GM12873 (cell line): ENCODE data around the gene FXYD1.
A peak's percentile ranks its signal among the peaks of the same experiment; 100 is the strongest.

Experiments
- TF ChIP-seq, protein P1 (sequence below): IDR thresholded peaks from 2 replicates; pipeline ENCODE4 v1.5.1; 2012; ENCODE audit warnings: low read depth, mild to moderate bottlenecking, moderate library complexity, low read length, control low read depth; ENCODE audit not compliant: insufficient read depth; ENCODE audit errors: missing control alignments

FXYD1 gene

DNA sequence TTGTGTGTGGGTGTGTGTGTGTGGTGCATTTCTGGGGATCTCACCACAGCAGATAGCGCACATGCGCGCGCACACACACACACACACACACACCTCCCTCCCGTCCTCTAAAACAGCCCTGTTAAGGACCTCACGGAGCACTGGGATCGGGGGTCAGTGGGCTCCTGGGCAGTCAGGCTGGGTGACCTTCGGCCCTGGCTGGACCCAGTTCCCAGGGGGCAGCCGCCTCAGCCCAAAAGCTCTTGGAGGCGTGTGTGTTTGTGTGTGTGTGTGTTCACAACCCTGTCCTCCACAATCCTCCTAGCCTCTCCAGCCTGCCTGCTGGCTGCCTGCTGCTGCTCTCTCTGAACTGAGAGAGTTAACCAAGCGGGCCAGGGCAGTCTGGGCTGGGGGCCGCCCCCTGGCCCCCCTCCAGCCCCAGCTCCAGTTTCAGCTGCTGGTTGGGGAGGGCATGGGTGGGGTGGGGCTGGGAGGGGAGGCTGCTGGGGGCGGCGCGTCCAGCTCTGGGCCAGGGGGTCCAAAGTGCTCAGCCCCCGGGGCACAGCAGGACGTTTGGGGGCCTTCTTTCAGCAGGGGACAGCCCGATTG, at the start of gene FXYD1:
TSS of gene FXYD1 (plus strand) at position 520 of the 588 bp plus-strand sequence. CDS start 1,256 bp downstream, outside the sequence.
- TF ChIP-seq, protein P1, sequence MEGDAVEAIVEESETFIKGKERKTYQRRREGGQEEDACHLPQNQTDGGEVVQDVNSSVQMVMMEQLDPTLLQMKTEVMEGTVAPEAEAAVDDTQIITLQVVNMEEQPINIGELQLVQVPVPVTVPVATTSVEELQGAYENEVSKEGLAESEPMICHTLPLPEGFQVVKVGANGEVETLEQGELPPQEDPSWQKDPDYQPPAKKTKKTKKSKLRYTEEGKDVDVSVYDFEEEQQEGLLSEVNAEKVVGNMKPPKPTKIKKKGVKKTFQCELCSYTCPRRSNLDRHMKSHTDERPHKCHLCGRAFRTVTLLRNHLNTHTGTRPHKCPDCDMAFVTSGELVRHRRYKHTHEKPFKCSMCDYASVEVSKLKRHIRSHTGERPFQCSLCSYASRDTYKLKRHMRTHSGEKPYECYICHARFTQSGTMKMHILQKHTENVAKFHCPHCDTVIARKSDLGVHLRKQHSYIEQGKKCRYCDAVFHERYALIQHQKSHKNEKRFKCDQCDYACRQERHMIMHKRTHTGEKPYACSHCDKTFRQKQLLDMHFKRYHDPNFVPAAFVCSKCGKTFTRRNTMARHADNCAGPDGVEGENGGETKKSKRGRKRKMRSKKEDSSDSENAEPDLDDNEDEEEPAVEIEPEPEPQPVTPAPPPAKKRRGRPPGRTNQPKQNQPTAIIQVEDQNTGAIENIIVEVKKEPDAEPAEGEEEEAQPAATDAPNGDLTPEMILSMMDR = no peak

DNA sequence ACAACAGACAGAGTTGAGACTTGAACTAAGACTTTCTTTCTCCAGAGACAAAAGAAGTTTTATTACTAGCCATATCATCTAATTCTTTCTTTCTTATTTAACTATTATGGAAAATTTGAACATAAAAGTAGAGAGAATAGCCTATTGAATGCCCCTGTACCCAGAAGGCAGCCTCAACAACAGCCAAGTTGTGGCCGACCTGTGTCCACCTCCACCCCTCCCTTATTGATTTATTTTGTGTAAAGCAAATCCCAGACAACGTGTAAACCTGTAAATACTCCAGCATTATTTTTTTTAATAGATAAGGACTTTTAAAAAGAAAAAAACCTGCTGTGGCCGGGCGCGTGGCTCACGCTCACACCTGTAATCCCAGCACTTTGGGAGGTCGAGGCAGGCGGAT, 49.1 kb upstream of the FXYD1 start:
- TF ChIP-seq, protein P1 = no peak

DNA sequence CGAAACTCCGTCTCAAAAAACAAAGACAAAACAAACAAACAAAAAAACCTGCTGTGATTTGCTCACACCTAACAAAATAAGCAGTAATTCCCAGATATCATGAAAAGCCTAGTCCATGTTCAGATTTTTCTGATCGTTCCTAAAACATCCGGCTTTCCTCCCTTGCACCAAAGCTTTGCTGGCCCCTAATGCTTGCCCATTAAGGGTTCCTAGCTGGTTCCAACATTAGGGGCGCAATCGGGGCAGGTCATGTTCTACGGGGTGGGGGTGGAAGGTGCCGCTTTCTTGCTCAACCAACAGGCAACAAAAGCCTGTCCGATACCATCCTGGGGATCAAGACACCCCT, 48.5 kb upstream of the FXYD1 start:
- TF ChIP-seq, protein P1 = no peak

DNA sequence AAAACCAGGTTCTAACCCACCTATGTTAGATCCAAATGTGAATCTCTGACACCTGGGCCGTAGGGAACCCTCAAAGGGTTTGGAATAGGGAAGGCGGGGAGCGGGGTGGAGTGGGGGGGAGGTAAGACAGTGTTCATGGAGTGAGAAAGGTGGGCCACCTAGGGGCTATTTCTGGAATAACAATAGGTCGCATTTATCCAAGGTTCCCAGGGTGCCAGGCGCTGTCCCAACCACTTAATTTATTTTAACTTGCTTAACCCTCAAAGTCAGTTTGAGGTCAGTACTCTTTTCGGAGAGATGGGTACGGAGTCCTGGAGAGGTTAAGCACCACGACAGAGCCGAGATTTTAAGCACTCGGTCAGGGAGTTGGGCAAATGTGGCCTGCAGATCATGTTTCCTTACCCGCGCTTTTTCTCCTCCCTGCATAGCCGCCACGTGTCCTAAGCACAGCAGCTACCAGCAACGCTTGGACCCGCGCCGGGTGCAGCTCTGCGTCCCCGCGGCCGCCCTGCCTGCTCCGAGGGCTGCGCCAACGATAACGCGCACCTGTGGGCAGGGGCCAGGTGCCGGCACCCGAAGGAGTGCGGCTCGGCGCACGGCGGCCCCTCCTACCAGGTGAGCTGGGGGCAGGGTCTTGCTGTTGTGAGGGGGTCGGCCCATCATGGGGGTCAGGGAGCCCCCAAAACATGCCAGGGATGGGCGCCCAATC, 48.0 kb upstream of the FXYD1 start:
- TF ChIP-seq, protein P1 = peak; percentile 65

DNA sequence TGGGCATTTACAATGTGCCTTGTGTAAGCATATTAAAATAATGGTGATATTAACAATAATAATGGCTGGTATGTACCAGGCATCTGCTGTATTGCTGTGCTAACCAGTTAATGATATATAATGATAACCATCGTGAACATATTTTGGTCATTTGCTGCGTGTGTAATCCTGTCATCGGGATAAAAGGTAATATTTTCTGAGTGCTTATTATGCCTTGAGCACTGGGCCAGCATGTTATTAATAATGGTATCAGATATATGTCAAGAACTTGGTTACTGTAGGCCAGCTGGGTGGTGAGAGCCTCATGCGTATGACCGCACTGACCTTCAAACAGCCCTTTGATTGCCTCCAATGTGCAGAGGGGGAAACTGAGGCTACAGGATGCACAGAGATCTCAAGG, 45.2 kb upstream of the FXYD1 start:
- TF ChIP-seq, protein P1 = no peak

DNA sequence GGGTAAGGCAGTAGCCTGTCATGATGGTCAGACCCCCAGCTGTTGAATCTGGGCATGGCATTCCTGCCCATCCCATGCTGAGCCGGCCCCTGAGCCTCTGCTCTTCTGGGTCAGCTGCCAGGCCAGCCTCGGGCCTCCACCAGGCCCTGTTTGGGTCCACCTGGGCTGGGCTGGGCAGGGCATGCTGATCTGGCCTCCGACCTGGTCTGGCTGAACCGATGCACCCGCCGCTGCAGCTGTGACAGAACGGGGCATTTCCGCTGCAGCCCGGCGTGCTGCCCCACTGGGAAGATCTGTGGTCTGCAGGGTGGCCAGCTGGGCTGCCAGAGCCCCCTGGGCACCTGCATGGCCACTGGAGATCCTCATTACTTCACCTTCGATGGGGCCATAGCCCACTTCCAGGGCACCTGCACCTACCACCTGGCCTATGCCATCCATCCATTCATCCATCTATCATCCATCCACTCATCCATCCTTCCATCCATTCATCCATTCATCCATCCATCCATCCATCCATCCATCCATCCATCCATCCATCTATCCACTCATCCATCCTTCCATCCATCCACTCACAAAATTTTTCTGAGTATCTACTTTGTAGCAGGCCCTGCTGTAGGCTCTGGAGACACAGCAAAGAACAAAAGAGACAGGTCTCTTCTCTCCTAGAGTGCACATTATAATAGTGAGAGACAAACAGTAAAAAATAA, 44.5 kb upstream of the FXYD1 start:
- TF ChIP-seq, protein P1 = no peak

DNA sequence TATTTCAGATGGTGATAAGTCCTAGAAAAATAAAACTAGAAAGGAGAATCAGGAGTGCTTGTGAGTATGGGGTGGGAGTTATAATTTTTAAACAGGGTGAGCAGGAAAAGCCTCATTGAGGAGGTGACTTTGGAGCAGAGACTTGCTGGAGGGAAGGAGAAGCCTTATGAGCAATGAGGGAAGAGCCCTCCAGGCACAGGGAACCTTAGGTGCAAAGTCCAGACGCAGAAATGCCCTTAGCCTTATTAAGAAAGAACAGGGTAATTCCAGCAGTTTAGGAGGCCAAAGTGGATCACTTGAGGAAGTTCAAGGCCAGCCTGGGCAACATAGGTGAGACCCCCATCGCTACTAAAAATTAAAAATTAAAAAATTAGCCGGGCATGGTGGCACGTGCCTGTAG, 44.0 kb upstream of the FXYD1 start:
- TF ChIP-seq, protein P1 = no peak
